ENCODE results near the gene POC5.
A peak's percentile ranks its signal among the peaks of the same experiment; 100 is the strongest.
"Not testable (repeated sequence)": the region's sequence is repeated elsewhere in the genome, so short reads cannot be mapped to it uniquely, and the experiment has no call there.

Gene POC5, protein sequence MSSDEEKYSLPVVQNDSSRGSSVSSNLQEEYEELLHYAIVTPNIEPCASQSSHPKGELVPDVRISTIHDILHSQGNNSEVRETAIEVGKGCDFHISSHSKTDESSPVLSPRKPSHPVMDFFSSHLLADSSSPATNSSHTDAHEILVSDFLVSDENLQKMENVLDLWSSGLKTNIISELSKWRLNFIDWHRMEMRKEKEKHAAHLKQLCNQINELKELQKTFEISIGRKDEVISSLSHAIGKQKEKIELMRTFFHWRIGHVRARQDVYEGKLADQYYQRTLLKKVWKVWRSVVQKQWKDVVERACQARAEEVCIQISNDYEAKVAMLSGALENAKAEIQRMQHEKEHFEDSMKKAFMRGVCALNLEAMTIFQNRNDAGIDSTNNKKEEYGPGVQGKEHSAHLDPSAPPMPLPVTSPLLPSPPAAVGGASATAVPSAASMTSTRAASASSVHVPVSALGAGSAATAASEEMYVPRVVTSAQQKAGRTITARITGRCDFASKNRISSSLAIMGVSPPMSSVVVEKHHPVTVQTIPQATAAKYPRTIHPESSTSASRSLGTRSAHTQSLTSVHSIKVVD

GRCh38 chr5:75717082-75717922 lies at the start of gene POC5:
Gene POC5, minus strand, starts transcription at chr5:75717437. Its CDS starts 4,500 bp downstream, at chr5:75712937.
- DNase-seq (ENCODE audit: low spot score), result peak; percentile 97

GRCh38 chr5:75758116-75758515 lies 40.9 kb upstream of the POC5 start:
- DNase-seq (ENCODE audit: low spot score), result no peak

- DNase-seq (ENCODE audit: low spot score), result peak; percentile 30
Measured at GRCh38 chr5:75756981-75757380, 39.7 kb upstream of the POC5 start.

- DNase-seq (ENCODE audit: low spot score), result no peak
Measured at GRCh38 chr5:75756211-75756610, 39.0 kb upstream of the POC5 start.

- DNase-seq (ENCODE audit: low spot score), result no peak
Measured at GRCh38 chr5:75753182-75753581, 35.9 kb upstream of the POC5 start.

- DNase-seq (ENCODE audit: low spot score), result no peak
Measured at GRCh38 chr5:75744355-75744754, 27.1 kb upstream of the POC5 start.

DNA sequence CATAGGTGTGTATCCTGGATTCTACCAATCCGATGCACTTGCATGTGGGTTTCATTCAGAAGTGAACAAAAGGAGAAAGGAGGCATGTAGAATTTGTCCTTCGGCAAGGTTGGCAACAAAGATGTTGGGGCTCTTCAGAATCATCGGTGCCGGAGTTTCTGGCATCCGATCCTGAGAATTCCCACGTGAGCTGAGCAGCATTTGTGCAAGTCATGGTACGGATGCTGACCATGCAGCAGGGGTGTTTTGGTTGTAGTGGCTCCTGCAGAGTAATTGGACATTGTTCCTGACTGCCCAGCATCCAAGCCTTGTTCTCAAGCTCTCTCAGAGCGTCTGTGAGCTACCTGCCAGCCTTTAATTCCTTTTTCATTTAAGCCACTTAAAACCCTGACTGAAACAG lies 19.0 kb upstream of the POC5 start:
- DNase-seq (ENCODE audit: low spot score), result no peak

DNA sequence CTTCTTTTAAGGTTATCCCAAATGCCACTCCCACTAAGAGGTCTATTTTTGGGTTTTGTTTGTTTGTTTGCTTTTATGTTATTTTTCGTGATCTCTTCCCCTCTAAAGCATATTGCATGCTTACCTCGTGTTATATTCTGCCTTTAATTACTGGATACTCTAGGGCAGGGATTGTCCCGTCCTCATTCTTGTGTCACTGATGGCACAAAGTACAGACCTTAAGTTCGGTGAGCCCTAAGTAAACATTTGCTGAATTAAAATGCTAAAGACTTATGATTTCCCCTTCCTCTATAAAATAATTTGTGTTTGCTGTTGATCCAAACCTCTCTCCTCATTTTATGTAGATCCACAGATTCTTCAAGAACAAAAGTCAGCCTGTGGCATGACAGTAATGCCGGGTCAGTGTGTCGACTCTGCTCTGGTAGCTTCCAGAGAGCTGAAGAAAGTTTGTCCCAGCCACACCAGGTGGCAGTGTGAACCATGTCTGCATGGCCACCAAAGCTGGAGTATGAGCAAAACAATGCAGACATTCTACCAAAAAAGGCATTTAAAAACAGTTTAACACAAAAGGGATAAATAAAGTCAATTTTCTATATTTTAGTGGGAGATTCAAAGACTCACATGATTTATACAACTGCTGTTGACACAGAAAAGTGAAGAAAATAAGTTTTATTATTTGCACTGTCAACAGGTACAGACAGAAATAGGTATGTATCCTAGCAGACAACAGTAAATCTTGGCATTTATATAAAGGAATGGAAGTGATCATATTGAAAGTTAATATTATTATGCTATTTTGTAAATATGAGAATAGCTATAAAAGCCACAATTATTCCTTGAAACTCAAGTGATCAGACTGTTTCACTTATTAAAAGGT lies 17.9 kb upstream of the POC5 start:
- DNase-seq (ENCODE audit: low spot score), result peak; percentile 60

DNA sequence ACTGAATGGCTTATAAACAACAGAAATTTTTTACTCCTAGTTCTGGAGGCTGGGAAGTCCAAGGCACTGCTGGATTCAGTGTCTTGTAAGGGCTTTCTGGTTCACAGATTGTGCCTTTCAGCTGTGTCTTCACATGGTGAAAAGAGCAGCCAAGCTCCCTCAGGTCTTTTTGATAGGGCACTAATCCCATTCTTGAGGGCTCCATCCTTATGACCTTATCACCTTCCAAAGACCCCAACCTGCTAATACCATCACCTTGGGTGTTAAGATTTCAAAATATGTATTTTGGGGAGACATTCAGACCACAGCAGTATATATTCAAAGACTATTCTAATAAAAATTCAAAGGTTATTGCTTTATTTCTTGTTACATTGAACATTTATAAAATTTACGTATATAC lies 16.5 kb upstream of the POC5 start:
- no peak for DNase-seq (ENCODE audit: low spot score)

GRCh38 chr5:75731515-75731914 lies 14.3 kb upstream of the POC5 start:
- not testable (repeated sequence) for DNase-seq (ENCODE audit: low spot score)

DNA sequence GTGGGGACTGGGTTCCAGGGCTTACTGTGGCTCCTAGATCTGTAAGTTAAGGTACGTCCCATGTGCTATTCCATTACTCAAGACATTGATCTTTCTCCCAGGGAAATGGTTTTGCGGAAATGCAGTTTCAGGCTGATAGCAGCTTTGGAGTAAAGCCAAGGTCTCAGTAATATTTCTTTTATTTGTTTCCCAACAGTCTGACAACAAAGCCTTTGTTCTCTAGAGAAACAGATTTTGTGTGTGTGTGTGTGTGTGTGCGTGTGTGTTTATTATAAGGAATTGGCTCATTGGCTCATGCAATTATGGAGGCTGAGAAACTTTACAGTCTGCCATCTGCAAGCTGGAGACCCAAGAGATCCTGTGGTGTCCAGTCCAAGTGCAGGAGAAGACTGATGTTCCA lies 12.1 kb upstream of the POC5 start:
- no peak for DNase-seq (ENCODE audit: low spot score)

- no peak for DNase-seq (ENCODE audit: low spot score)
Measured at GRCh38 chr5:75727931-75728330, 10.7 kb upstream of the POC5 start.

DNA sequence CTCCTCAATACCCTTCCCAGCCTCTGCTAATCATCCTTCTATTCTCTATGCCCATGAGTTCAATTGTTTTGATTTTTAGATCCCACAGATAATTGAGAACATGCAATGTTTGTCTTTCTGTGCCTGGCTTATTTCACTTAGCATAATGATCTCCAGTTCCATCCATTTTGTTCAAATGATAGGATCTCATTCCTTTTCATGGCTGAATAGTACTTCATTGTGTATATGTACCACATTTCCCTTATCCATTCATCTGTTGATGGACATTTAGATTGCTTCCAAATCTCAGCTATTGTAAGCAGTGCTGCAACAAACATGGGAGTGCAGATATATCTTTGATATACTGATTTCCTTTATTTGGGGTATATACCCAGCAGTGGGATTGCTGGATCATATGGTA lies 9.0 kb upstream of the POC5 start:
- DNase-seq (ENCODE audit: low spot score), result not testable (repeated sequence)

DNA sequence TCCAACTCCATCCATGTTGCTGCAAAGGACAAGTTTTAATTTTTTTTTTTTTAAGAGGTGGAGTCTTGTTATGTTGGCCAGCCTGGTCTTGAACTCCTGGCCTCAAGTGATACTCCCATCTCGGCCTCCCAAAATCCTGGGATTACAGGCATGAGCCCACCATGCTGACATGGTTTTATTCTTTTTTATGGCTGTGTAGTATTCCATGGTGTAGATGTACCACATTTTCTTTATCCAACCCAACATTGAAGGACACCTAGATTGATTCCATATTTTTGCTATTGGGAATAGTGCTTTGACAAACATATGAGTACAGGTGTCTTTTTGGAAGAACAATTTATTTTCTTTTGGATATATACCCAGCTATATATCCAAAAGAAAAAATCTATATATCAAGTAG lies 6.1 kb upstream of the POC5 start:
- DNase-seq (ENCODE audit: low spot score), result no peak

DNA sequence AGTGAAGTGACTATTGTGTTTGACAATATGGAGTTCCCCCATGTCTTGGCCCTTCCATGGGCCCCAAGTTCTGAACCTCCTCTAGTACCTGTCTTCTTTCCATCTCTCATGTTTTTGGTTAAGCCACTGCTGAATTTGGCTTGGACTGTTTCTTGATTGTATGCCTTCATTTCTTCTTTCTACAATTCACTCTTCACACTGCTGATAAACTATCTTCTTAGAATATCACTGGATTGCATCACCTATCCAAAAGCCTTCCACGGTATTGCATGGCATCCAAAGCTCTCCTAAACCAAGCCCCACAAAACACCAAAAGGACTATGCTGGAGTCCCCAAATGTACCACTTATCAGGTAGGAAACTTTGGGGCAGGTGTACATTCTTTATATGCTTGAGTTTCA lies 4.3 kb upstream of the POC5 start:
- no peak for DNase-seq (ENCODE audit: low spot score)

DNA sequence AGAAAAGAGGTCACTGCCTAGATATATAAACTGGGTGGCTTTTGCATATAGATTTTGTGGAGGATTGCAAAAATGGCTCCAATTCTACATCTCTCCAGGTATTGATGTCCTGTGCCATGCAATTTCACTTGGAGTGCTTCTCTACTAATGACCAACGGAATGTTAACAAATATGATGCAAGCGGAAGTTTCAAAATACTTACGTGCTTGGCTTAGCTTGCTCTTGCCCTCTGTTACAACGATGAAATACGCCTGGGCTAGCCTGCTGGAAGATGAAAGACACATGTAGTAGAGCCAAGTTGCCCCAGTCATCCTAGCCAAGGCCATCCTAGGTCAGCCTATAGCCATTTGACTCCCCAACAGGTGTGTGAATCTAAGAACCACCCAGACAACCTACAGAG lies 3.6 kb upstream of the POC5 start:
- DNase-seq (ENCODE audit: low spot score), result no peak

- DNase-seq (ENCODE audit: low spot score), result no peak
Measured at GRCh38 chr5:75716715-75717081, 539 bp downstream of the POC5 start.

DNA sequence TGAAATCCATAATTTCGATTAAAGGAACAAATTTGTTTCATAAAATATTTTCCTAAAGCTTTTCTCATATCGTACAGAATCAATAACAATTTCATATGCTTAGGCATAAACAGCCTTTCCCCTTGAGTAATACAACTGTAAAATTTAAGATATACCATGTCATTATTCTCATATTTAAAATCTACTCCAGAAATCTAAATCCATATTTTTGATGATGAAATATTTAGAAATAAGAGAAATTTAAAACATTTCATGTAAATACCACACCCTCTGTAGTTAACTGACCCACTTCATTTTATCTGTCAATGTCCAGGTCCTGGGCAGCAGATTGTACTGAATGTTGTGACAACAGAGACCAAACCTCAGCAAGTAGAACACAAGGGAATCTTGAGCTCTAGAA lies 5.1 kb downstream of the POC5 start:
- DNase-seq (ENCODE audit: low spot score), result no peak

DNA sequence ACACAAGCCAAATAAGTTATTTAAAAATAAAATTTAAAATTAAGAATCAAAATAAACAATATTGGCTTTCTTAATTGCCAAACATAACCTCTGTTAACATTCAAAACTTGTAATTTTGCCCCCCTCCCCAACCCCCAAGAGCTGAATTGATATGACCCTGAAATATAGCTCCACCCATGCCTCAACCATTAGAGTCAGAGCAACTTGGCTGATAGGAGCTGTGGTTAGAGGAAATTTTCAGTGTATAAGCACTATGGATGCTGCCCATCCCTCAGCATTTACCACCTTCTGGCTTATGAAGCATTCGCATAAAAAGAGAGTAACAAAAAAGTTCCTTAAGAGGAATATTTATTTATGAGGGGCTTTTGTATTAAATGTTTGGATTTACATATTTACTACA lies 6.1 kb downstream of the POC5 start:
- no peak for DNase-seq (ENCODE audit: low spot score)

GRCh38 chr5:75710637-75711036 lies 6.6 kb downstream of the POC5 start:
- DNase-seq (ENCODE audit: low spot score), result no peak

GRCh38 chr5:75707911-75708509 lies 9.2 kb downstream of the POC5 start:
- DNase-seq (ENCODE audit: low spot score), result peak; percentile 30

GRCh38 chr5:75706775-75707174 lies 10.5 kb downstream of the POC5 start:
- DNase-seq (ENCODE audit: low spot score), result no peak
